Lung (tissue), 12 donors: ENCODE data around the gene PCDHA10. TPM values are rescaled to one million over a fixed set of nuclear protein-coding genes. Genes with fewer than 3 reads are reported as not detected.
A peak's percentile ranks its signal among the peaks of the same experiment; 100 is the strongest.
"Not testable (repeated sequence)": the region's sequence is repeated elsewhere in the genome, so short reads cannot be mapped to it uniquely, and the experiment has no call there.

Experiments
- ATAC-seq: fragments of 200-7000 bp; cut with Tn5 transposase; one replicate; pipeline ENCODE4 v1.9.1; 2020; ENCODE audit warnings: moderate number of reproducible peaks; ENCODE audit not compliant: insufficient read depth, low FRiP score
- DNase-seq, 3 donors: peaks; one replicate each; pipeline ENCODE4 v3.0.0-alpha.2; 2013 to 2017
- H3K27ac ChIP-seq, 2 donors: one replicate each; pipeline ENCODE4 v1.5.1; 2013; ENCODE audit warnings: mild to moderate bottlenecking in 2 of 2, moderate library complexity in 2 of 2, control low read depth in 1 of 2, inconsistent platforms in 1 of 2, low read depth in 1 of 2, low read length in 1 of 2
- H3K27me3 ChIP-seq, 3 donors: one replicate each; pipeline ENCODE4 v1.5.1; 2013; ENCODE audit warnings: low read length in 2 of 3; ENCODE audit not compliant: control insufficient read depth in 3 of 3, insufficient read depth in 3 of 3
- H3K36me3 ChIP-seq, 4 donors: one replicate each; pipeline ENCODE4 v1.5.1; 2013; ENCODE audit warnings: low read length in 4 of 4, mild to moderate bottlenecking in 1 of 4, moderate library complexity in 1 of 4; ENCODE audit not compliant: control insufficient read depth in 4 of 4, insufficient read depth in 4 of 4
- H3K4me1 ChIP-seq, 5 donors: one replicate each; pipeline ENCODE4 v1.5.1; 2013; ENCODE audit warnings: low read length in 5 of 5, mild to moderate bottlenecking in 2 of 5, moderate library complexity in 1 of 5; ENCODE audit not compliant: control insufficient read depth in 5 of 5, insufficient read depth in 5 of 5
- H3K4me3 ChIP-seq: one replicate; pipeline ENCODE4 v1.5.1; 2013; ENCODE audit warnings: mild to moderate bottlenecking, control low read depth, moderate library complexity
- H3K9ac ChIP-seq, 2 donors: one replicate each; pipeline ENCODE4 v1.5.1; 2013; ENCODE audit warnings: low read length in 2 of 2, control low read depth in 1 of 2; ENCODE audit not compliant: insufficient read depth in 1 of 2
- H3K9me3 ChIP-seq, 4 donors: one replicate each; pipeline ENCODE4 v1.5.1; 2013; ENCODE audit warnings: low read length in 3 of 4, mild to moderate bottlenecking in 1 of 4, moderate library complexity in 1 of 4; ENCODE audit not compliant: control insufficient read depth in 4 of 4, insufficient read depth in 3 of 4
- CTCF ChIP-seq: IDR thresholded peaks from 2 replicates; pipeline ENCODE4 v1.5.1; 2012; ENCODE audit warnings: mild to moderate bottlenecking; ENCODE audit errors: control extremely low read depth, extremely low read depth
- WGBS, 2 donors: extraction: QIAGEN DNeasy Blood & Tissue Kit; methylation state at CpG; one replicate each; pipeline ENCODE4 v1.1.7; 2013; 5-methylcytosine and 5-hydroxymethylcytosine counted together
- polyA plus RNA-seq, 2 donors: library from polyadenylated mRNA; stranded (reverse); fragments of 200-250 nt; gene quantifications; one replicate each; pipeline ENCODE4 v1.2.1, GENCODE V29; 2013
- total RNA-seq, 2 donors: library from RNA; depleted of rRNA in 1 of 2; stranded (reverse); fragments of >200 nt in 1 of 2; gene quantifications; one replicate each; pipeline ENCODE4 v1.2.1, GENCODE V29; 2014 to 2021
- donor health status: control.
- donor health status: control.
- donor health status: Bipolar disorder and iron deficiency.
- donor health status: healthy.
- donor health status: DM: yes; HTN: yes; CAD: no.

The PCDHA10 gene
- total and polyA plus RNA-seq, 4 donors, result 0.02 to 1.6 (median 0.30) TPM

DNA sequence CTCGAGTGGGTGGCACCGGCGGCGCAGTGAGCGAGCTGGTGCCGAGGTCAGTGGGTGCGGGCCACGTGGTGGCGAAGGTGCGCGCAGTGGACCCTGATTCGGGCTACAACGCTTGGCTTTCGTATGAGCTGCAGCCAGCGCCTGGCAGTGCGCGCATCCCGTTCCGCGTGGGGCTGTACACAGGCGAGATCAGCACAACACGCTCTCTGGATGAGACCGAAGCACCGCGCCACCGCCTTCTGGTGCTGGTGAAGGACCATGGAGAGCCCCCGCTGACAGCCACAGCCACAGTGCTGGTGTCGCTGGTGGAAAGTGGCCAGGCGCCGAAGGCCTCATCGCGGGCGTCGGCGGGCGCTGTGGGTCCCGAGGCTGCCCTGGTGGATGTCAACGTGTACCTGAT is 32.2 kb upstream of the PCDHA10 start:
- H3K36me3 ChIP-seq, result no peaks in the 10 kb centered on the region
- no peak for ATAC-seq
- 55 to 62% methylated on average over 35 to 38 of the region's 38 CpGs for WGBS, 2 donors
- H3K4me3 ChIP-seq, result no peak overlapping the region
- no peaks in the 10 kb centered on the region for H3K4me1 ChIP-seq
- no peak for TF ChIP-seq CTCF
- H3K9ac ChIP-seq, result no peak overlapping the region
- no peak overlapping the region for H3K27ac ChIP-seq
- peaks cover 0 to 24% (median 3%) of the 10 kb centered on the region in 4 donors for H3K9me3 ChIP-seq
- peaks cover 0 to 4% (median 0%) of the 10 kb centered on the region in 3 donors for H3K27me3 ChIP-seq
- DNase-seq, result no peak

DNA sequence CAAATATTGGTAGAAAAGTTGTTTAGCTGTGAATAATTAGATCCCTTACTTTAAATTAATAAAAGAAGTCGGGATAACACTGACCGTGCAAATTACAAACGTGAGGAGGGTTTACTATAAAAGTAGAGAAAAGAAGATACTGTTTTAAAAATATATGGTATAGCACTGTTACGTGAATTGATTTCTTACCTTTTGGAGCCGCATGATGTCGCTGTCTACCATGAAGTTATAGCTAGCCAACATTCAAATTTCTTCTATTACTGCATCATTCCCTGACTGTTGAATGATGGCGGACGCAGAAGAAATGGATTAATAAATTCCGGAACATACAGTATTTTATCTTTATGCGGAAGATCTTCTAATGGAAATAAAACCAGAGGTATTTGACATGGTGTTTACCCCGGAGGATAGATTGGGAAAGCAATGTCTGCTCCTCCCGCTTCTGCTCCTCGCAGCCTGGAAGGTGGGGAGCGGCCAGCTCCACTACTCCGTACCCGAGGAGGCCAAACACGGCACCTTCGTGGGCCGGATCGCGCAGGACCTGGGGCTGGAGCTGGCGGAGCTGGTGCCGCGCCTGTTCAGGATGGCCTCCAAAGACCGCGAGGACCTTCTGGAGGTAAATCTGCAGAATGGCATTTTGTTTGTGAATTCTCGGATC is 27.9 kb upstream of the PCDHA10 start, which contains the start of gene PCDHA6:
TSS of gene PCDHA6 (plus strand) at position 257 of the 658 bp plus-strand sequence. CDS start at position 389, 132 bp downstream.
- H3K27ac ChIP-seq, result no peak within 1 kb of the TSS
- TF ChIP-seq CTCF, result no peak
- H3K27me3 ChIP-seq, result peaks cover 0 to 7% (median 0%) of the 10 kb centered on the region in 3 donors
- H3K9ac ChIP-seq, result no peak within 1 kb of the TSS
- peaks cover 0 to 32% (median 3%) of the 10 kb centered on the region in 4 donors for H3K9me3 ChIP-seq
- no peaks in the 10 kb centered on the region for H3K4me1 ChIP-seq
- DNase-seq (peak in 1 of 3 donors; percentile 3), ATAC-seq (no peak)
- 15 to 17% methylated on average over 27 of the region's 27 CpGs for WGBS, 2 donors
- no peak within 1 kb of the TSS for H3K4me3 ChIP-seq
- no peaks in the 10 kb centered on the region for H3K36me3 ChIP-seq

DNA sequence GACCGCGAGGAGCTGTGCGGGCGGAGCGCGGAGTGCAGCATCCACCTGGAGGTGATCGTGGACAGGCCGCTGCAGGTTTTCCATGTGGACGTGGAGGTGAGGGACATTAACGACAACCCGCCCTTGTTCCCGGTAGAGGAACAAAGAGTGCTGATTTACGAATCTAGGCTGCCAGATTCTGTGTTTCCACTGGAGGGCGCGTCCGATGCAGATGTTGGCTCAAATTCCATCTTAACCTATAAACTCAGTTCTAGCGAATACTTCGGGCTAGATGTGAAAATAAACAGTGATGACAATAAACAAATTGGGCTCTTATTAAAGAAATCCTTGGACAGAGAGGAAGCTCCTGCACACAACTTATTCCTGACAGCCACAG is 27.3 kb upstream of the PCDHA10 start:
- ATAC-seq (no peak), DNase-seq (no peak)
- Histone ChIP-seq H3K27me3 (peaks cover 0 to 7% (median 0%) of the 10 kb centered on the region in 3 donors), H3K4me3 (no peak overlapping the region), H3K9me3 (peaks cover 0 to 27% (median 3%) of the 10 kb centered on the region in 4 donors), H3K4me1 (no peaks in the 10 kb centered on the region), H3K27ac (no peak overlapping the region), H3K9ac (no peak overlapping the region), H3K36me3 (no peaks in the 10 kb centered on the region)
- 19 to 23% methylated on average over 14 to 18 of the region's 18 CpGs for WGBS, 2 donors
- TF ChIP-seq CTCF, result no peak

DNA sequence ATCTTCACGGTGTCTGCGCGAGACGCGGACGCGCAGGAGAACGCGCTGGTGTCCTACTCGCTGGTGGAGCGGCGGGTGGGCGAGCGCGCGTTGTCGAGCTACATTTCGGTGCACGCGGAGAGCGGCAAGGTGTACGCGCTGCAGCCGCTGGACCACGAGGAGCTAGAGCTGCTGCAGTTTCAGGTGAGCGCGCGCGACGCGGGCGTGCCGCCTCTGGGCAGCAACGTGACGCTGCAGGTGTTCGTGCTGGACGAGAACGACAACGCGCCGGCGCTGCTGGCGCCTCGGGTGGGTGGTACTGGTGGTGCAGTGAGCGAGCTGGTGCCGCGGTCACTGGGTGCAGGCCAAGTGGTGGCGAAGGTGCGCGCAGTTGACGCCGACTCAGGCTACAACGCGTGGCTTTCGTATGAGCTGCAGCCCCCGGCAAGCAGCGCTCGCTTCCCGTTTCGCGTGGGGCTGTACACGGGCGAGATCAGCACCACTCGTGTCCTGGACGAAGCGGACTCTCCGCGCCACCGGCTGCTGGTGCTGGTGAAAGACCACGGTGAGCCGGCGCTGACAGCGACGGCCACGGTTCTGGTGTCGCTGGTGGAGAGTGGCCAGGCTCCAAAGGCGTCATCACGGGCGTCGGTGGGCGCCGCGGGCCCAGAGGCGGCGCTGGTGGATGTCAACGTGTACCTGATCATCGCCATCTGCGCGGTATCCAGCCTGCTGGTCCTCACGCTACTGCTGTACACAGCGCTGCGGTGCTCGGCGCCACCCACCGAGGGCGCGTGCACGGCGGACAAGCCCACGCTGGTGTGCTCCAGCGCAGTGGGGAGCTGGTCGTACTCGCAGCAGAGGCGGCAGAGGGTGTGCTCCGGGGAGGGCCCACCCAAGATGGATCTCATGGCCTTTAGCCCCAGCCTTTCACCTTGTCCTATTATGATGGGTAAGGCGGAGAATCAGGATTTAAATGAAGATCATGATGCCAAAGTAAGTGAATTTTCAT is 25.9 kb upstream of the PCDHA10 start:
- H3K36me3 ChIP-seq, H3K4me3 ChIP-seq, H3K27me3 ChIP-seq, ATAC-seq, DNase-seq, H3K9ac ChIP-seq, H3K4me1 ChIP-seq, H3K27ac ChIP-seq: not testable (repeated sequence)
- WGBS, 2 donors, result 42 to 49% methylated on average over 85 to 106 of the region's 106 CpGs
- peaks cover 0 to 25% (median 3%) of the 10 kb centered on the region in 4 donors for H3K9me3 ChIP-seq
